Renal pelvis (tissue), 4 donors: ENCODE data around the gene CAP1. TPM values are rescaled to one million over a fixed set of nuclear protein-coding genes. Genes with fewer than 3 reads are reported as not detected.

Experiments
- DNase-seq: peaks from one replicate; pipeline ENCODE4 v3.0.0-alpha.2; 2013
- polyA plus RNA-seq, 3 donors: library from polyadenylated mRNA; unstranded; fragments of 120-200 nt; gene quantifications; one replicate each; pipeline ENCODE4 v1.2.1, GENCODE V29; 2013; ENCODE audit not compliant: insufficient read length in 3 of 3

CAP1 gene
- polyA plus RNA-seq, 3 donors, result 170 to 189 (median 184) TPM

DNA sequence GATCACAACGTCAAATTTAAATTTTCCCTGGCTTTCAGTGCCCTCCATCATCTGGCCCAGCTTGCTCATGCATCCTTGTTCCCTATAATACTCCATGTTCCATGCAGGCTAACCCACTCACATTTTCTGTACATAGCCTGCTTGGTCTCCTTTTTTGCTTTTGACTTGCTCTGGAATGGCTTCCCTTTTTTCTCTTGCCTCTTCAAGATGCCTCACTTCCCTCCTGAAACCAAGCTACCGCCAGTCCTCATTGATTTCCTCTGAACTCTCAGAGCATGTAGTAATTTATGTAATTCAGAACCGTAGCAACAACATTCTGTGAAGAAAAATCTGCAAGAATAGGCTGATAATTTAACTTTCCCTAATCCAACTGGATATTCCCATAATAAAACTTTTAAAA, 10.3 kb downstream of the CAP1 start:
- no peak for DNase-seq

DNA sequence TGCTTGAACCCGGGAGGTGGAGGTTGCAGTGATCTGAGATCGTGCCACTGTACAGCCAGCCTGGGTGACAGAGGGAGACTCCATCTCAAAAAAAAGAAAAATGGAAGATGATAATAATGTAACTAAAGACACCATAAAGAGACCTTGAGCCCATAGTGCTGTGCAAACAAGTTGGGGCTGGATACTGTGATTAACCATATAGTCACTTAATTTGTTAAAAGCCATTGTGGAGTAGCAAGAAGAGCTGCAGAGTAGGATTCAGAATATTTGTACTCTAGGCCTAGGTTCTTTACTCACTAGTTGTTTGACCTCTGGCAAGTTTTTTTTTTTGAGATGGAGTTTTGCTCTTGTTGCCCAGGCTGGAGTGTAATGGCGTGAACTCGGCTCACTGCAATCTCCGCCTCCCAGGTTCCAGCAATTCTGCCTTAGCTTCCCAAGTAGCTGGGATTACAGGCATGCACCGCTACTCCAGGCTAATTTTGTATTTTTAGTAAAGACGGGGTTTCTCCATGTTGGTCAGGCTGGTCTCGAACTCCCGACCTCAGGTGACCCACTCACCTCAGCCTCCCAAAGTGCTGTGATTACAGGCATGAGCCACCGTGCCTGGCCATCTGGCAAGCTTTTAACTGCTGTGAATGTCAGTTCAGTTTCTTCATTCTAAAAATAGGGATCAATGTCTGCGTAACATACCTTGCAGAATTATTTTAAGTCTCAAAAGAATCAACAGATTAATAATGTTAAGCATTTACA, 12.8 kb downstream of the CAP1 start:
- no peak for DNase-seq

- DNase-seq, result no peak
These were observed 16.2 kb downstream of the CAP1 start for GRCh38 chr1:40056519-40057309.

DNA sequence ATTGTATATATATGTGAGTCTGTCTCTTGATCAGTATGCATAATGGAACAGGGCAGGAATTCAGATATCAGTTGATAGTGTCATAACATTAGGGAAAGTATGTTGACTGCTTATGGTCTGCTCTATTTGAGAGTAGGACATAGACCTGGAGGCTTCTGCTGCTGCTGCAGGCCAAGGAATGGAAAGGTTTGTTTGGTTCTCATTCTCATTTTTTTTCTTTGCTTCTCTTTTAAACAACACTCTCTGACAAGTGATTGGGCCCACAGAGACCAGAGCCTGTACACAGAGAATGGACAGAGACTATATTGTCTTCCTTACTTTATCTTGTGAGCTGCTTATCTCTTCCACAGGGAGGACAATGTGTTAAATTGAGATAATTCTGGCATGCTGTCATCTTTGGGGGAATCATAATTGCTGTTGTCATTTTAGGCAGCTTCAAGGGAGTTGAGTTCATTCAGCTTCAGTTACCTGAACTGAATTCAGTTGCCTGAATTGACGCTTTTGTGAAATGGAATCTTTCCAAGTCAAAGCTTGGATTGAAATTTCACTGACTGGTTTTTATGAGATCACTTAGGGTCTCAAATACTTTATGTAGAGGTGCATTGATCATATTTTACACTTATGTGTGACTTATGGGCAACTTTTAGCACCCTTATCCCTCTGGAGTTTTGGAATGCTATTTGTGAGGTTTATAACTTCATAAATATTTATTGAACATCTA, 16.9 kb downstream of the CAP1 start:
- no peak for DNase-seq

GRCh38 chr1:40058097-40058452, 17.5 kb downstream of the CAP1 start:
- no peak for DNase-seq

DNA sequence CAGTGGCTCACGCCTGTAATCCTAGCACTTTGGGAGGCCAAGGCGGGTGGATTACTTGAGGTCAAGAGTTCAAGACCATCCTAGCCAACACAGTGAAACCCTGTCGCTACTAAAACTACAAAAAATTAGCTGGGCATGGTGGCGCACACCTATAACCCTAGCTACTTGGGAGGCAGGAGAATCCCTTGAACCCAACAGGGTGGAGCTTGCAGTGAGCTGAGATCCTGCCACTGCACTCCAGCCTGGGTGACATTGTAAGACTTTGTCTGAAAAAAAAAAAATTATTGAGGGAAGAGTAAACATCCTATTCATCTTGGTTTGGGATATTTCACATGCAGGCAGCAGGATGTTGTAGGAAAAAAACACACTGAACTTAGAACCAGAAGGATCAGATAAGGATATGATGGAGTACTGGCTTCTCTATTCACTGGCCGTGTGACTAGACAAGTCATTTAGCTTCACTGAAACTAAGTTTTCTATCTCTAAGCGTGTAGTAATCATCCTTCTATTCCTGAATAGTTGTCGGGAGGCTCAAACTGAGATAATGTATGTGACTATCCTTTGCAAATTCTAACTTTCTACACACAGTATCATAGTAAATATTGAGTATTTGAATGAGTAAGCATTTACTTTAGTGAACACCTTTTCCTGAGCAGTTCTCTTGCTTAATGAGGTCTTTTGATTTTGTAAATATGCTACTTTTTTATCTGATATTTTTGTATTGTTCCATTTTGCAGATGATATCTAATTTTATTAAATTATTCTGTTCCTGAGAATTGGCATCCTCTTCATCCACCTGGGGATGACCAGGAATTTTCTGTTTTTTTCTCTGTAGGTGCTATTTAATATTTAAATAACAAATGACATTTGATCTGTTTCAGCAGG, 18.2 kb downstream of the CAP1 start:
- no peak for DNase-seq

DNA sequence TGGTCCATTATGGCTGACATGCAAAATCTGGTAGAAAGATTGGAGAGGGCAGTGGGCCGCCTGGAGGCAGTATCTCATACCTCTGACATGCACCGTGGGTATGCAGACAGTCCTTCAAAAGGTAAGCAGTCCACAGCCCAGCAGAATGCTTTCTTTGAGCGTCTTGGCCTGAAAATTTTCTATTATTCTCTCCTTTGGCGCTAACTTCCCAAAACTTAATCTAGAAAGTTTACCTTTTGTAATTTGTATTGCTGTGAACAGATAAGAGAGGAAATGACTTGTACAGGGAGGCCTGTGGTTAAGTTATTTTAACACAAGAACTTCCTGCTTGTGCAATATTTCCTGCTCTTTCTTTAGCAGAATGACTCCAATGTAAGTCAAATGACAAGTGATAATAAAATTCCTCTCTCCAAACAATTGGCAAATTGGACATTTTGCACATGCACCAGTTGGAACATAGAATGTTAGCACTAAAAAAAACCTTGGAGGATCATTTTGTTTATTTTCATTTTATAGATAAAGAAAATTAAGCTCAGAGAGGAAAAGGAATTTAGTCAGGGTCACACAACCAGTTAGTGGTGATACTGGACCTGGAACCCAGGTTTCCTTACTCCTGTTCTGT, 18.9 kb downstream of the CAP1 start:
- no peak for DNase-seq

- DNase-seq, result no peak
These were observed 19.6 kb downstream of the CAP1 start for GRCh38 chr1:40059960-40060750.

GRCh38 chr1:40064797-40065499, 24.4 kb downstream of the CAP1 start:
- DNase-seq, result no peak

- DNase-seq, result no peak
These were observed 26.5 kb downstream of the CAP1 start for GRCh38 chr1:40067023-40067422.

GRCh38 chr1:40067851-40068250, 27.3 kb downstream of the CAP1 start:
- DNase-seq, result no peak

GRCh38 chr1:40072142-40072541, 31.6 kb downstream of the CAP1 start:
- no peak for DNase-seq

- no peak for DNase-seq
These were observed 32.5 kb downstream of the CAP1 start for GRCh38 chr1:40073062-40073461.

- no peak for DNase-seq
These were observed 34.7 kb downstream of the CAP1 start for GRCh38 chr1:40075266-40075665.

GRCh38 chr1:40076895-40077312, 36.4 kb downstream of the CAP1 start:
- DNase-seq, result no peak

DNA sequence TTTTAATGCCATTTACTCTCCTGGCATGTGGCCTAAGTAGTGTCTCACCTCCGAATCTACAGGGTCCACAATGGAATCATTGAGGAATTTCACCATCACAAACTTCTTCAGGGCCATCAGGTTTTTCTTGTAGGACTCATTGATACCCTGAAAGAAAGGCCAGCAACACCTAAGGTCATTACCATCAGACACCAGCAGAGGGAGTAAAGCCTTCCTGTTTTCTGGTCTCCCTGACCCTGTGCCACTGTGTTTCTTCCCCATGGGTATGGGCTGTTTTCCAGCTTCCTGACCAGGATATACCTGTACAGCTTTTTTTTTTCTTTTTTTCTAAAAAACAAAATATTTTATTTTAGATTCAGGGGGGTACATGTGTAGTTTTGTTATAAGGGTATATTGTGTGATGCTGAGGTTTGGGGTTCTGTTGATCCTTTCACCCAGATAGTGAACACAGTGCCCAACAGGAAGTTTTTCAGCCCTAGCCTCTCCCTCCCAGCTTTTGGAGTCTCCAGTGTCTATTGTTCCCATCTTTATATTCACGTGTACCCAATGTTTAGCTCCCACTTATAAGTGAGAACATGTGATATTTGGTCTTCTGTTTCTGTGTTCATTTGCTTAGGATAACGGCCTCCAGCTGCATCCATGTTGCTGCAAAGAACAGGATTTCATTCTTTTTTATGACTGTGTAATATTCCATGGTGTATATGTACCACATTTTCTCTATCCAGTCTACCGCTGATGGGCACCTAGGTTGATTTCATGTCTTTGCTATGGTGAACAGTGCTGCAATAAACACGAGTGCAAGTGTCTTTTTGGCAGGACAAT, 38.2 kb downstream of the CAP1 start:
- no peak for DNase-seq

- no peak for DNase-seq
These were observed 39.4 kb downstream of the CAP1 start for GRCh38 chr1:40079774-40080400.

- no peak for DNase-seq
These were observed 41.3 kb downstream of the CAP1 start for GRCh38 chr1:40081871-40082270.
